Epithelial cell of umbilical artery (primary cell): ENCODE results near the gene KNOP1. TPM values are rescaled to one million over a fixed set of nuclear protein-coding genes. Genes with fewer than 3 reads are reported as not detected.

Source experiments
- total RNA-seq: library from RNA; depleted of rRNA; stranded (reverse); fragments of >200 nt; gene quantifications from 2 replicates; pipeline ENCODE4 v1.2.3, GENCODE V29; 2014

The KNOP1 gene, protein sequence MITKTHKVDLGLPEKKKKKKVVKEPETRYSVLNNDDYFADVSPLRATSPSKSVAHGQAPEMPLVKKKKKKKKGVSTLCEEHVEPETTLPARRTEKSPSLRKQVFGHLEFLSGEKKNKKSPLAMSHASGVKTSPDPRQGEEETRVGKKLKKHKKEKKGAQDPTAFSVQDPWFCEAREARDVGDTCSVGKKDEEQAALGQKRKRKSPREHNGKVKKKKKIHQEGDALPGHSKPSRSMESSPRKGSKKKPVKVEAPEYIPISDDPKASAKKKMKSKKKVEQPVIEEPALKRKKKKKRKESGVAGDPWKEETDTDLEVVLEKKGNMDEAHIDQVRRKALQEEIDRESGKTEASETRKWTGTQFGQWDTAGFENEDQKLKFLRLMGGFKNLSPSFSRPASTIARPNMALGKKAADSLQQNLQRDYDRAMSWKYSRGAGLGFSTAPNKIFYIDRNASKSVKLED
- 20.8 and 25.1 TPM in 2 replicates for total RNA-seq

GRCh38 chr16:19717741-19718623, at the start of gene KNOP1, which contains the start of gene IQCK:
Gene KNOP1, minus strand, starts transcription at chr16:19718227. Its CDS starts 3,192 bp downstream, at chr16:19715035.
Gene IQCK, plus strand, starts transcription at chr16:19718271. Its CDS starts 36 bp downstream, at chr16:19718307.

Other genes starting within 250 kb of the KNOP1 start
- gene GDE1, start 196.1 kb downstream of the KNOP1 start, total RNA-seq, result 50.7 and 60.6 TPM in 2 replicates
- 9.7 and 16.4 TPM in 2 replicates for gene CCP110, start 194.3 kb downstream of the KNOP1 start, total RNA-seq
- gene VPS35L, start 162.5 kb downstream of the KNOP1 start, total RNA-seq, result 21.4 and 25.2 TPM in 2 replicates
- 8.1 and 10.7 TPM in 2 replicates for gene IQCK, start within 50 bp of the KNOP1 start, total RNA-seq
- 24.0 and 28.0 TPM in 2 replicates for gene GPRC5B, start 166.6 kb upstream of the KNOP1 start, total RNA-seq